Heart right ventricle (tissue), 16 donors: Measurements from ENCODE around the gene ZNF609. TPM values are rescaled to one million over a fixed set of nuclear protein-coding genes. Genes with fewer than 3 reads are reported as not detected.
A peak's percentile ranks its signal among the peaks of the same experiment; 100 is the strongest.

Experiments used
- ATAC-seq, 8 donors: fragments of 200-7000 bp; cut with Tn5 transposase; one replicate each; pipeline ENCODE4 v1.9.1; 2020; ENCODE audit warnings: mild to moderate bottlenecking in 8 of 8, moderate library complexity in 8 of 8, moderate number of reproducible peaks in 1 of 8
- DNase-seq, 2 donors: peaks; one replicate each; pipeline ENCODE4 v3.0.0-alpha.2; 2020
- H3K27ac ChIP-seq, 10 donors: fragments of 200-600 bp; sonication (generic) in 2 of 10; one replicate each; pipeline versions ENCODE4 v1.5.0 to v1.8.0; 2020 to 2022; ENCODE audit warnings: mild to moderate bottlenecking in 3 of 10
- H3K27me3 ChIP-seq, 7 donors: fragments of 200-600 bp; one replicate each; pipeline ENCODE4 v1.8.0; 2021 to 2022; ENCODE audit warnings: mild to moderate bottlenecking in 2 of 7
- H3K36me3 ChIP-seq, 9 donors: fragments of 200-600 bp; sonication (generic) in 1 of 9; one replicate each; pipeline versions ENCODE4 v1.5.0 to v1.8.0; 2020 to 2022; ENCODE audit warnings: mild to moderate bottlenecking in 2 of 9
- H3K4me1 ChIP-seq, 9 donors: fragments of 200-600 bp; sonication (generic) in 1 of 9; one replicate each; pipeline versions ENCODE4 v1.5.0 to v1.8.0; 2020 to 2022; ENCODE audit warnings: mild to moderate bottlenecking in 4 of 9
- H3K4me3 ChIP-seq, 10 donors: fragments of 200-600 bp; sonication (generic) in 2 of 10; one replicate each; pipeline versions ENCODE4 v1.5.0 to v1.8.0; 2020 to 2022; ENCODE audit warnings: mild to moderate bottlenecking in 7 of 10, moderate library complexity in 2 of 10
- H3K9me3 ChIP-seq, 11 donors: fragments of 200-600 bp in 10 of 11; sonication (generic) in 2 of 11; one replicate each; pipeline versions ENCODE4 v1.5.0 to v1.8.0; 2013 to 2022; ENCODE audit warnings: mild to moderate bottlenecking in 2 of 11, control low read depth in 1 of 11, moderate library complexity in 1 of 11
- CTCF ChIP-seq, 9 donors: fragments of 200-600 bp; sonication (generic) in 2 of 9; IDR thresholded peaks; one replicate each; pipeline versions ENCODE4 v1.5.0 to v1.8.0; 2021 to 2022; ENCODE audit warnings: antibody characterized with exemption in 9 of 9, mild to moderate bottlenecking in 5 of 9, moderate library complexity in 1 of 9
- WGBS, 2 donors: extraction: QIAGEN DNeasy Blood & Tissue Kit; methylation state at CpG; one replicate each; pipeline ENCODE4 v1.1.7; 2013; ENCODE audit warnings: inconsistent platforms in 1 of 2; 5-methylcytosine and 5-hydroxymethylcytosine counted together
- intact Hi-C, 10 donors: fragments of 100-400 bp; cut with DNase I; formaldehyde crosslinking; loops; one replicate each; pipeline versions ENCODE4 v1.11.1 to v1.14.2; 2022
- polyA plus RNA-seq, 2 donors: library from polyadenylated mRNA; stranded (reverse); fragments of 200-250 nt; gene quantifications; one replicate each; pipeline ENCODE4 v1.2.3, GENCODE V29; 2013
- total RNA-seq, 10 donors: library from RNA; stranded (reverse); fragmentation: NEBNext Ultra II Directional in 3 of 10; extraction: Animal tissue kit (Norgen Biotek cat#: 25700) in 3 of 10; gene quantifications; one replicate each; pipeline versions ENCODE4 v1.2.1 to v1.2.4, GENCODE V29; 2021 to 2023
- donor health status: Arrhythmogenic right ventricular cardiomyopathy.
- donor health status: ischemic (EF 13 %, LVEDD 7.1; RV severe dilation, severe dysfunction).
- donor health status: healthy with polysubstance abuse.
- donor health status: DM: no; HTN: yes; CAD: no.
- donor health status: DM: no; HTN: no; CAD: no.
- donor health status: ischemic (EF 25% LVEDD 6.9; RV normal size, moderate dysfunction).
- donor health status: ischemic (EF 25% LVEDD 5.7; RV mildly dilated, moderate dysfunction).
- donor health status: healthy.
- donor health status: DM: yes; HTN: yes; CAD: no.
- donor health status: Ischemic cardiomyopathy.
- donor health status: ischemic (EF 35%, LVEDD 5.7; RV mildly dilated, moderate dysfunction).
- donor health status: nonischemic (EF 11% LVEDD 7.7; RV severe dilation, severe dysfunction).
- donor health status: DM: yes; HTN: yes; CAD: no.
- donor health status: PGD.
- donor health status: ischemic (EF 29% LVEDD 5.4; RV normal size, mild dysfunction).
- donor health status: nonischemic (EF 23%, LVEDD 6.1; RV moderate dilation, normal function).

The ZNF609 gene
- total and polyA plus RNA-seq, 12 donors = 4.0 to 19.2 (median 15.8) TPM

- DNase-seq (peak in 1 of 2 donors; percentile 30), ATAC-seq (peak in 7 of 8 donors; percentile 58 to 79 (median 71))
- Histone ChIP-seq H3K27me3 (no peaks in the 10 kb centered on the region), H3K4me1 (peaks cover 6 to 26% (median 16%) of the 10 kb centered on the region in 9 donors), H3K9me3 (no peaks in the 10 kb centered on the region), H3K4me3 (no peak overlapping the region), H3K36me3 (peaks cover 0 to 86% (median 14%) of the 10 kb centered on the region in 9 donors), H3K27ac (peak overlapping the region in 5 of 10 donors; percentile 6 to 66 (median 34))
- TF ChIP-seq CTCF (IDR thresholded peaks at IDR 0.05) = no peak
- intact Hi-C loops = loop anchor here in 6 of 10 donors (5.0 to 10.0 kb wide), 4 partner anchors 222 to 245 kb away; no protein-coding TSS in a partner anchor
- 16 to 18% methylated on average over 3 of the region's 3 CpGs for WGBS, 2 donors
Observed at GRCh38 chr15:64430000-64430735, 30.2 kb upstream of the ZNF609 start.

GRCh38 chr15:64437982-64438381 is 22.4 kb upstream of the ZNF609 start:
- WGBS, 2 donors = 100% methylated on average over 1 of the region's 1 CpG
- Histone ChIP-seq H3K27me3 (no peaks in the 10 kb centered on the region), H3K4me1 (peaks cover 0 to 4% (median 0%) of the 10 kb centered on the region in 9 donors), H3K36me3 (peaks cover 0 to 42% (median 4%) of the 10 kb centered on the region in 9 donors), H3K4me3 (no peak overlapping the region), H3K27ac (no peak overlapping the region), H3K9me3 (no peaks in the 10 kb centered on the region)
- DNase-seq (no peak), ATAC-seq (no peak)
- intact Hi-C loops = no loop called here
- TF ChIP-seq CTCF (IDR thresholded peaks at IDR 0.05) = no peak

GRCh38 chr15:64438653-64439447 is 21.5 kb upstream of the ZNF609 start:
- TF ChIP-seq CTCF (IDR thresholded peaks at IDR 0.05) = no peak
- Histone ChIP-seq H3K4me1 (peaks cover 0 to 13% (median 0%) of the 10 kb centered on the region in 9 donors), H3K27me3 (no peaks in the 10 kb centered on the region), H3K4me3 (no peak overlapping the region), H3K36me3 (peaks cover 0 to 33% (median 0%) of the 10 kb centered on the region in 9 donors), H3K9me3 (no peaks in the 10 kb centered on the region), H3K27ac (no peak overlapping the region)
- DNase-seq (no peak), ATAC-seq (no peak)
- intact Hi-C loops = no loop called here
- 80 to 81% methylated on average over 6 of the region's 6 CpGs for WGBS, 2 donors

- no peak for ATAC-seq
- Histone ChIP-seq H3K9me3 (no peaks in the 10 kb centered on the region), H3K4me1 (peaks cover 0 to 21% (median 8%) of the 10 kb centered on the region in 9 donors), H3K27ac (no peak overlapping the region), H3K27me3 (no peaks in the 10 kb centered on the region), H3K4me3 (no peak overlapping the region), H3K36me3 (peaks cover 0 to 40% (median 5%) of the 10 kb centered on the region in 9 donors)
- no peak for DNase-seq
- 94 to 98% methylated on average over 3 of the region's 3 CpGs for WGBS, 2 donors
- intact Hi-C loops = no loop called here
- TF ChIP-seq CTCF (IDR thresholded peaks at IDR 0.05) = no peak
Observed at GRCh38 chr15:64441852-64442251, 18.5 kb upstream of the ZNF609 start.
